WI38 (cell line): ENCODE measurements around the gene SEC14L1.
"Not testable (repeated sequence)": the region's sequence is repeated elsewhere in the genome, so short reads cannot be mapped to it uniquely, and the experiment has no call there.

Experiments
- H3K4me3 ChIP-seq: 2 replicates; pipeline ENCODE4 v1.5.1; 2011; ENCODE audit warnings: low read depth, mild to moderate bottlenecking, control low read depth, low read length
- CTCF ChIP-seq: IDR thresholded peaks from 2 replicates; pipeline ENCODE4 v1.5.1; 2012; ENCODE audit warnings: low read depth, mild to moderate bottlenecking, control low read depth, low read length

The SEC14L1 gene

GRCh38 chr17:77155125-77155524 lies 14.4 kb downstream of the SEC14L1 start:
- no peak overlapping the region for H3K4me3 ChIP-seq
- no peak for TF ChIP-seq CTCF

- not testable (repeated sequence) for H3K4me3 ChIP-seq
These were observed 17.0 kb downstream of the SEC14L1 start for GRCh38 chr17:77157766-77158165.

- TF ChIP-seq CTCF: no peak
- H3K4me3 ChIP-seq: no peak overlapping the region
These were observed 19.5 kb downstream of the SEC14L1 start for GRCh38 chr17:77160091-77160874.

GRCh38 chr17:77160875-77161530 lies 20.2 kb downstream of the SEC14L1 start:
- no peak overlapping the region for H3K4me3 ChIP-seq
- TF ChIP-seq CTCF: no peak

- no peak overlapping the region for H3K4me3 ChIP-seq
- no peak for TF ChIP-seq CTCF
These were observed 21.2 kb downstream of the SEC14L1 start for GRCh38 chr17:77161953-77162352.

GRCh38 chr17:77163001-77163400 lies 22.2 kb downstream of the SEC14L1 start:
- no peak for TF ChIP-seq CTCF
- no peak overlapping the region for H3K4me3 ChIP-seq

GRCh38 chr17:77163511-77164280 lies 22.9 kb downstream of the SEC14L1 start:
- no peak for TF ChIP-seq CTCF
- no peak overlapping the region for H3K4me3 ChIP-seq
